ENCODE data around the gene TCF20. TPM values are rescaled to one million over a fixed set of nuclear protein-coding genes. Genes with fewer than 3 reads are reported as not detected.
A peak's percentile ranks its signal among the peaks of the same experiment; 100 is the strongest.

The TCF20 gene
- total RNA-seq, 1 donor from 2014 or later: 14.9 TPM

DNA sequence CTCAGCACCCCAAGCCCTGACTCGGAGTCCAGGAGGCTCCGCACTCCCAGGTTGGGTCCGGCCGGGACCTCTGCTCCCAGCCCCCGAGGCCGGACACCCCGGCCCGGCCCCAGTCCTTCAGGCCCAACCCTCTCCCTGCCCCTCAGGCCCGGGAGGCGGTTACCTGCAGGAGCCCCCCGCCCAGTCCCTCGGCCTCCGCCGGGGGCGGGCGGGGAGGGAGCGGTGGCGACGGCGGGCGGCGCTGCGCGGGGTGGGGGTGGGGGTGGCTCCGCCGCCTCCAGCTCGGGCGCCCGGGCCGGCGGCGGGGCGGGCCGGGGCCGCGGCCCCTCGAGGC is 310 bp downstream of the TCF20 start:
- peak; percentile 41 for DNase-seq
- intact Hi-C loops (cut with micrococcal nuclease): no loop called here
- ATAC-seq: peak; percentile 79

DNA sequence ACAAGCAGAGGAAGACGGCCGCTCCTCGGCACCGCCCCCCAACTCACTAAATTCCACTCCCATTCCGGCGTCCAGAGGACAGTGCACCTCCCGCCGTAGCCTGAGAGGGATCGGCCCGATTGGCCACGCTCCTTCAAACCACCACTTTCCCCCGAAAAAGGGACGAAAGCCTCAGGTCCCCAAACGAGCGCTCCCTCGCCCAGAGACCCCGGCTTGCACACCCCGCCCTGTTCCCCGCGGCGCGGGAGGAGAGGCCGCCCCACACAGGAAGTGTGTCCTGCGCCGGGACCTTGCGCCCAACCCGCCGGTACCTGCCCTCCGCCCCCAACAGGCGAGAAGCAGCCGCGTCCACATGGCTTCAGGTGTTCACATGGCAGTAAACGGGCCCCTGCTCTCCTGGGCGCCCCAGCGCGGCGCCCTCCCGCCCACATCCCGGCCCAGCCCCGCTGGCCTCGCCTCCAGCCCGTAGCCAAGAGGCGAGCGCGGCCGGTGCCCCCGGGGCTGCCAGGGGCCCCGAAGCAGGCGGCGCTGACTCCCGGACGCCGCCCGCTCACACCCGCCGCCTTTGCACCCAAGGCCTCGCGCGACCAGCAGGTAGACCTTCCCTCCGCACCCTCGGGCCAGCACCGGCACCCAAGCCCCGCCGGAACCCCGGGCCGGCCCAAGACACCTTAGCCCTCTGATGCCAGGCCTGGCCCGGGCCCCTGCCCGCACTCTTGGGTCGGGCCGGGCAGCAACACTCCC is 849 bp downstream of the TCF20 start:
- ATAC-seq (peak; percentile 72), DNase-seq (peak; percentile 58)
- intact Hi-C loops (cut with micrococcal nuclease): no loop called here

DNA sequence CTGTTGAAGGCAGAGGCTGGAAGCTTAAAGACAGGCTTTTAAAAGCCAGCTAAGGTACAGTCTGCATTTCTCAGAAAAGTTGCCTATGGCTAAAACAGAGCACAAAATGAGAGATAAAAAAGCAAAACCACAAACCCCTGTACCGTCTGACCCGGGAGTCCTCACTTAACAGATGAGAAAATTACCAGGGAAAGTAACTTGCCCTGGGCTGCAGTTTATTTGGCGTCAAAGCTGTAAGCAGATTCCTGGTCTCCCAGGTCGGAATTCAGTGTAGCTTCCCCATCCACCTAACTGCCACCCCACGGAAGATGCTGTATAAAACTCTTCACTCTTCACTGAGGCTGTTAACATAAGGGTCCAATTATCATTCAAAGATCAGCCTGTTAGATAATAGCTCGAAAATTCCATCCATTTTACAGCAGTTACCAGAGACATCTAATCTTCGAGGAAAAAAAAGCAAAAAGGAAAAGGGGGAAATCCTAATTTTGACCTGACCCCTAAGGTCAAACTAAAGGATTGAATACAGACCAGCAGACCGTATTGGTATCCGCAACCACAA is 1.5 kb downstream of the TCF20 start:
- no peak for ATAC-seq
- no peak for DNase-seq
- intact Hi-C loops (cut with micrococcal nuclease): no loop called here

GRCh38 chr22:42265321-42265720 is 5.1 kb downstream of the TCF20 start:
- ATAC-seq: no peak
- intact Hi-C loops (cut with micrococcal nuclease): no loop called here
- DNase-seq: no peak

GRCh38 chr22:42263944-42264343 is 6.5 kb downstream of the TCF20 start:
- intact Hi-C loops (cut with micrococcal nuclease): no loop called here
- ATAC-seq: no peak
- no peak for DNase-seq

DNA sequence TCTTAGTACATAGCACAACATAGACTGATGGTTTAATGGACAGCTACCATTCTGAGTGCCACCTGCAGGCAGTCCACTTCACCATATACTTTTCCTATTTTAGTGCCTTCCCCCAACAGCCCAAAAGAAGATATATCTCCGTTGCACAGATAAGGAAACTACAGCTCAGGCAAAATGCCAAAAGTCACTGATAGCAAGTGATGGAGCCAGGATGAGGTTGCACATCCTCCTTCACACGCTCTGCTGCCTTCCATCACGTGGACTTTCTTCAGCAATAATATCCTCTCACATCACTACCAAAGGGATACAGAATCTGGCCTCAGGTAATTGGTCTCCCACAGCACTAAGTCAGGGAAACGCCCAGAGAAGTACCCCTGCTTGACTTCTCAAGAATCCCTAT is 7.5 kb downstream of the TCF20 start:
- ATAC-seq (no peak), DNase-seq (no peak)
- intact Hi-C loops (cut with micrococcal nuclease): no loop called here

DNA sequence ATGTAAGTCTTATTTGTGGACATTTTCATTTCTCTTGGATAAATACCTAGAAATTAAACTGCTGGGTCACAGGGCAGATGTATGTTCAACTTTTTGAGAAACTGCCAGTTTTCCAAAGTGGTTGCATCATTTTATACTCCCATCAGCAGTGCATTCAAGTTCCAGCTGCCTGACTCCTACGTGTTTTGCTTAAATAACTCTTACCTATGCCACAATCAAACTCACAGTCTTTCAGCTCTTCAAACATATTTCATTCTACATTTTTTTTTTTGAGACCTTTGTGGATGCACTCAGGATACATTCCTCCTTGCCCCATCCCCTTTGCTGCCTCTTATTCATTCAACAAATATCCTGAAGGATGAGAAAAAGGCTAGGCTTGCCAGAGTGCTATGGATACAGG is 9.2 kb downstream of the TCF20 start:
- DNase-seq (no peak), ATAC-seq (no peak)
- intact Hi-C loops (cut with micrococcal nuclease): no loop called here

- no peak for DNase-seq
Measured at GRCh38 chr22:42258126-42258525, 12.3 kb downstream of the TCF20 start.

GRCh38 chr22:42257386-42257785 is 13.1 kb downstream of the TCF20 start:
- ATAC-seq (no peak), DNase-seq (no peak)
- intact Hi-C loops (cut with micrococcal nuclease): no loop called here

More at GRCh38 chr22:42258126-42258525, 12.3 kb downstream of the TCF20 start:
- intact Hi-C loops (cut with micrococcal nuclease): no loop called here
- ATAC-seq: no peak

- DNase-seq (no peak), ATAC-seq (no peak)
- intact Hi-C loops (cut with micrococcal nuclease): no loop called here
Measured at GRCh38 chr22:42256930-42257329, 13.5 kb downstream of the TCF20 start.

GRCh38 chr22:42256220-42256619 is 14.2 kb downstream of the TCF20 start:
- intact Hi-C loops (cut with micrococcal nuclease): no loop called here
- ATAC-seq: no peak
- no peak for DNase-seq

DNA sequence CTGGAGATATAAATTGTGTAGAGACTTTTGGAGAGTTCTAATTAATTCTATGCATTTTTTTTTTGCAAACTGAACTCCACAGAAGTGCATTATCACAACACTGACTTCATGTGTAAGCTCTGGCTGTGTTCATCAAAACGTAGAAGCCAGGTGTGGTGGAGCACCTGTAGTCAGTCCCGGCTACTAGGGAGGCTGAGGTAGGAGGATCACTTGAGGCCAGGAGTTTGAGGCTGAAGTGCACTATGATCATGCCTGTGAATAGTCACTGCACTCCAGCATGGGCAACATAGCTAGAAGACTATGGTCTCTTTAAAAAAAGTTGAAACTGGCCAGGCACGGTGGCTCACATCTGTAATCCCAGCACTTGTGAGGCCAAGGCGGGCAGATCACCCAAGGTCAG is 20.6 kb downstream of the TCF20 start:
- ATAC-seq: no peak
- intact Hi-C loops (cut with micrococcal nuclease): no loop called here
- DNase-seq: no peak

- intact Hi-C loops (cut with micrococcal nuclease): no loop called here
- ATAC-seq: no peak
Measured at GRCh38 chr22:42248995-42249394, 21.5 kb downstream of the TCF20 start.

GRCh38 chr22:42247596-42247995 is 22.9 kb downstream of the TCF20 start:
- no peak for ATAC-seq
- DNase-seq: no peak
- intact Hi-C loops (cut with micrococcal nuclease): no loop called here

More at GRCh38 chr22:42248995-42249394, 21.5 kb downstream of the TCF20 start:
- DNase-seq: no peak

DNA sequence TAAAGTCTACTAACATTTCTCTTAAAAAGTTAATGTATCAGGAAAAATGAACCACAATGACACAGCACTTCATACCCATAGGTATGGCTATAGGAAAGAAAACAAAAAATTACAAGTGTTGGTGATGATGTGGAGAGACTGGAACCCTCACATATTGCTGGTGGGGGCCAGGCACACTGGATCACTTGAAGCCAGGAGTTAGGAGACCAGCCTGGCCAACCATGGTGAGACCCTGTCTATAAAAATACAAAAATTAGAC is 26.7 kb downstream of the TCF20 start:
- intact Hi-C loops (cut with micrococcal nuclease): no loop called here
- DNase-seq (no peak), ATAC-seq (no peak)

- no peak for DNase-seq
- intact Hi-C loops (cut with micrococcal nuclease): no loop called here
- no peak for ATAC-seq
Measured at GRCh38 chr22:42236848-42237247, 33.6 kb downstream of the TCF20 start.

DNA sequence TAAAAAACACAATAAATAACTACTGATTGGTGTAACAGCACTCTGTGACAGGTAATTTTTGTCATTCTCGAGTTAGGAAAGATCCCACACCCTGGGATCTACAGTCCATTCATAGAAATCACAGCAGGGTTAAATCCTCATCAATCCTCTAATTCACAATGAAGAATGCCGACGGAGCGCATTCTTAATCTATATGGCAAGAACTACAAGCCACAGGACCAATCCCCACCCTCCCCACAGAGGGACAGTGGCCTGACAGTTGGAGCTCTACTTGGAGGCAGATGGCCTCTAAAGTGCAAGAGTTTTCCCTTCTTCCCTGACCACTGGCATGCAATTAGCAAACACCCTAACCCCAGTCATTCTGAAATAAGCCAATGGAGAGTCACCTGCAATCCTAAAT is 34.2 kb downstream of the TCF20 start:
- DNase-seq (no peak), ATAC-seq (no peak)
- intact Hi-C loops (cut with micrococcal nuclease): no loop called here

GRCh38 chr22:42233879-42234278 is 36.6 kb downstream of the TCF20 start:
- ATAC-seq (no peak), DNase-seq (no peak)
- intact Hi-C loops (cut with micrococcal nuclease): no loop called here

- ATAC-seq (no peak), DNase-seq (no peak)
- intact Hi-C loops (cut with micrococcal nuclease): no loop called here
Measured at GRCh38 chr22:42231929-42232328, 38.5 kb downstream of the TCF20 start.

DNA sequence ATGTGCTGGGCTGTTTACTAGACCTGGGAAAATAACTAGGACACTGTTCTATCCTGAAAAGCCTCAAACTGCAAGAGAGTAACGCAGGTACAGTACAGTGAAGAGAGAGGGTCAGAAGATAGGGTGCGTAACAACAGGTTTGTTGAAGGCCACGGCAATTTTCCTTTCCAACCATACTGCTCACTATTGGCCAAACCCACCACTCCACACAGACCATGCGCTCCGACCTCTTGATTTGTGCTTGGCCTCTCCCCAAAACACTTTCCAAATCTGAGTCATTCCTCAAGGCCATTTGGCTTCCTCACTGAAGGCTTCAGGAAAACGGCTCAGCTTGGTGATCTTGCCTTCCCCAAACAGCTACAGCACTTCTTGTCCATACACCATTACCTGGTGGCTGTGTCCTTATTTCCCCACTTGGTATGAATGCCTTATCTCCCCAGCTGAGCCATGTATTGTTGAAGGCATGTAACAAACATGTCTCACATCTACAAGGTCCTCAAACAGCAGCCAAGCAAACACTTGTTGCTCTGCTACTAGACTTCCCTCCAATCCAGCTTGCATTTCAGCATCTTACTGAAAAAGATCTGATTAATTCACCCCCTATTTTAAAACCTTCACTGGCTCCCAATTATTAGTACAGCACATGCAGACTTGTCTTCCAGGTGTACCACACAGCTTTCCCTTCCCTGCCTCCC is 40.9 kb downstream of the TCF20 start:
- intact Hi-C loops (cut with micrococcal nuclease): no loop called here
- no peak for DNase-seq
- ATAC-seq: peak; percentile 80

- DNase-seq: no peak
- intact Hi-C loops (cut with micrococcal nuclease): no loop called here
- peak; percentile 34 for ATAC-seq
Measured at GRCh38 chr22:42228483-42228882, 42.0 kb downstream of the TCF20 start.

All from left ventricle myocardium superior (tissue), 1 donor.